ENCODE measurements around the gene XRCC5.
"Not testable (repeated sequence)": the region's sequence is repeated elsewhere in the genome, so short reads cannot be mapped to it uniquely, and the experiment has no call there.

Gene XRCC5

GRCh38 chr2:216108967-216109921, at the start of gene XRCC5:
XRCC5 (plus strand) TSS chr2:216109348; CDS start chr2:216109437, 89 bp downstream.
- peak; percentile 94 for DNase-seq (ENCODE audit: low read depth, low spot score)

GRCh38 chr2:216064014-216064630, 45.0 kb upstream of the XRCC5 start:
- DNase-seq (ENCODE audit: low read depth, low spot score) = no peak

DNA sequence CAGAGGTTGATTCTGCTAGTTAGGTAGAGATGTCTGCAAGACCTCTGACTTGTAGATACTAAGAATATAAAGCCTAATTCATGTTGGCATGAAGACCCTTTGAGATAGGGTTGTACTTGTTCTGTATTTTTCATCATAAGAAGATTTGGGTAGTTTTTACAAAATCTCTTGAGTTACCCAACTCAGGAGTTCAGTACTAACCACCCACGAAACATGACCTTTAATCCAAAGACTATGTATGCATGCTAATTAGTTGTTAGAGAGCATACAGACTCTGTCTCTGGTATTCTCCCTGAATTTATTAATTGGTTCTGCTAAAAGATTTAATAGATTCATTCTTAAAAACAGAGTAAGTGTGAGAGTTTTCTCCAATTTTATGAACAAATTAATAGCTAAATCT, 44.5 kb upstream of the XRCC5 start:
- no peak for DNase-seq (ENCODE audit: low read depth, low spot score)

GRCh38 chr2:216066230-216066629, 42.9 kb upstream of the XRCC5 start:
- DNase-seq (ENCODE audit: low read depth, low spot score) = peak; percentile 78

- DNase-seq (ENCODE audit: low read depth, low spot score) = no peak
These were observed 40.1 kb upstream of the XRCC5 start for GRCh38 chr2:216069028-216069427.

- no peak for DNase-seq (ENCODE audit: low read depth, low spot score)
These were observed 39.0 kb upstream of the XRCC5 start for GRCh38 chr2:216070195-216070594.

GRCh38 chr2:216071111-216071851, 37.9 kb upstream of the XRCC5 start:
- no peak for DNase-seq (ENCODE audit: low read depth, low spot score)

DNA sequence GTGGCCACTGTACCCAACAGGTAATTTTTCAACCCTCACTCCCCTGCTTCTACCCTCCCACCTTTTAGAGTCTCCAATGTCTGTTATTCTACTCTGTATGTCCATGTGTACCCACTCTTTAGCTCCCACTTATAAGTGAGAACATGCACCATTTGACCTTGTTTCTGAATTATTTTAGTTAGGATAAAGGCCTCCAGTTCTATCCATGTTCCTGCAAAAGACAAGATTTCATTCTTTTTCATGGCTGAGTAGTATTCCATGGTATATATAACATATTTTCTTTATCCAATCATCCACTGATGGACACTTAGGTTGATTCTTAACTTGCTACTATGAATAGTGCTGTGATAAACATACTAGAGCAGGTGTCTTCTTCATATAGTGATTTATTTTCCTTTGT, 36.7 kb upstream of the XRCC5 start:
- DNase-seq (ENCODE audit: low read depth, low spot score) = no peak

- DNase-seq (ENCODE audit: low read depth, low spot score) = no peak
These were observed 35.4 kb upstream of the XRCC5 start for GRCh38 chr2:216073773-216074172.

DNA sequence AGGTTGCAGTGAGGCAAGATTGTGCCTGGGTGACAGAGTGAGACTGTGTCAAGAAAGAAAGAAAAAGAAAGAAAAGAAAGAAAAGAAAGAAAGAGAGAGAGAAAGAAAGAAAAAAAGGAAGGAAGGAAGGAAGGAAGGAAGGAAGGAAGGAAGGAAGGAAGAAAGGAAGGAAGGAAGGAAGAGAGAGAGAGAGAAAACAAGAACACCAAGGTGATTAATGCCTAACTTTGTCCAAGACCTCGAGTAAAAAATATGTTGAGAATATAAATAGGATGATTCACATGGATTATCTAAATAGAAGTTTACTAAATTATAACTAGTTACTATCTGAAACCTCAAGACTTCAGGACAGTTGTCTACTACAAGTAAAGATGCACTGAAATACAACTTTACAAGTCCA, 34.8 kb upstream of the XRCC5 start:
- DNase-seq (ENCODE audit: low read depth, low spot score) = no peak

GRCh38 chr2:216074794-216075193, 34.4 kb upstream of the XRCC5 start:
- no peak for DNase-seq (ENCODE audit: low read depth, low spot score)

GRCh38 chr2:216075510-216076485, 33.4 kb upstream of the XRCC5 start:
- DNase-seq (ENCODE audit: low read depth, low spot score) = no peak

DNA sequence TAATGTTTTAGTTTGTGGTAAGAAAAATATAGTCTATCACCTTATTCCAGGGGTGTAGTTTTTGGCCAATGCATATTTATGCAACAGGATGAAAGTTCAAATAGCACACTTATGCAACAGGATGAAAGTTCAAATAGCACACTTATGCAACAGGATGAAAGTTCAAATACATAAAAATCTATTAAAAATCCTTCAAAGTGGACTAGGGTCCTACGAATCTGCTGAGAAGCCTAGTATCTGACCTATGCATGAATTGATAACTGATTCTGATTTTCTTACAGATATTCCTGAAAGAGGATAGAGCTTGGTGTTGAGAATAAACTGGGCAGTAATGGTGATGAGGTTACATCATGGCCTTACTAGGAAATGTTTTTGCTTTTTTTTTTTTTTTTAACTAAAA, 30.4 kb upstream of the XRCC5 start:
- no peak for DNase-seq (ENCODE audit: low read depth, low spot score)

DNA sequence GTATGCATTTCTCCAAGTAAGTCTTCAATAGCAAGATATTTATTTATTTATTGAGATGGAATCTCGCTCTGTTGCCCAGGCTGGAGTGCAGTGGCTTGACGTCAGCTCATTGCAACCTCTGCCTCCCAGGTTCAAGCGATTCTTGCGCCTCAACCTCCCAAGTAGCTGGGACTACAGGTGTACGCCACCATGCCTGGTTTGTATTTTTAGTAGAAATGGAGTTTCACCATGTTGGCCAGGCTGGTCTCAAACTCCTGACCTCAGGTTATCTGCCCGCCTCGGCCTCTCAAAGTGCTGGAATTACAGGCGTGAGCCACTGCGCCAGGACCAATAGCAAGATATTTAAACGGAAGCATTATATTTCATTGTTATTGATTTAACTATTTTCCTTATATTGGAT, 29.1 kb upstream of the XRCC5 start:
- DNase-seq (ENCODE audit: low read depth, low spot score) = not testable (repeated sequence)

DNA sequence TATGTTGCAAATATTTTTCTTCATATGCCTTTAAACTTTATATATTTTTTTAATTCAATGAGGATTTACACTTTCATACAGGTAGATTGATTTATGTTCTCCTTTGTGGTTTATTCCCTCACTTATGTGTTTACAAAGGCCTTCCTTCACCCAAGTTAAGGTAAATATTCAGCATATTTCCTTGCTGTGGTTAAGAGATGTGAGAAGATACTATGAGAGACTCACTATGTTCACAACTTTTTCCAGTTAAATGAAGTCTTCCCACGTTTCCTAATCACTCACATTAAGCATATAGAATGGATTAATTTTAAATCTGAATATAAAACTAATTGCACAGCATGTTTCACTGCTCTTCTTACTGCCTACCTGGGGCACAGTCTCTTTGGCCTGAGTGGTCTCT, 28.1 kb upstream of the XRCC5 start:
- DNase-seq (ENCODE audit: low read depth, low spot score) = no peak

- DNase-seq (ENCODE audit: low read depth, low spot score) = no peak
These were observed 27.5 kb upstream of the XRCC5 start, which contains the start of the genes PECR and TMEM169 for GRCh38 chr2:216081487-216082116. PECR (minus strand) TSS chr2:216081809; CDS start chr2:216081741, 68 bp downstream. TMEM169 (plus strand) TSS chr2:216081919; CDS start chr2:216095964, 14,045 bp downstream.

- DNase-seq (ENCODE audit: low read depth, low spot score) = no peak
These were observed 26.9 kb upstream of the XRCC5 start for GRCh38 chr2:216082117-216082711.

DNA sequence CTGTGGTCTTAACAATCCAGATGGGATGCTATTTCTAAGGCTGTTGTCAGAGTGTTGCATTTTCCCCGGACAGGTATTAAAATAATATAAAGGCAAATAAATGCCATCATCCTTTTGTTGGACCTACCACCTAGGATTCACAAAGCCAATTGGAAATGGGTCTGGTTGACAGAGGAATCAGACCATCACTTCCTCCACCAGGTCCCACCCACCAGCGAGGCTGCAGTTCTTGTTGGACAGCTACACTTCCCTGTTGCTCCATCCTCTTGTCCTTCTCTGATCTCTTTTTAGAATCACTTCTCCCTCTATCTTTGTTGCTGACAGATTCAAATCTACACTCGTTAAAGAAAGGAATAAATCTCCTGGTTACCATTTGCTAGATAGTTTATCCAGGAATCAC, 26.3 kb upstream of the XRCC5 start:
- DNase-seq (ENCODE audit: low read depth, low spot score) = no peak

- no peak for DNase-seq (ENCODE audit: low read depth, low spot score)
These were observed 25.5 kb upstream of the XRCC5 start for GRCh38 chr2:216083464-216084281.

Measured in brain pericyte (primary cell).